Activated naive CD8-positive, alpha-beta T cell (primary cell): ENCODE results near the gene CACHD1.

Source experiments
- H3K27ac Mint-ChIP-seq: one replicate; pipeline ENCODE4 v1.8.0; 2021; ENCODE audit warnings: mixed read lengths
- H3K27me3 Mint-ChIP-seq: one replicate; pipeline ENCODE4 v1.8.0; 2021; ENCODE audit warnings: mixed read lengths
- H3K36me3 Mint-ChIP-seq: one replicate; pipeline ENCODE4 v1.8.0; 2021; ENCODE audit warnings: mixed read lengths
- H3K4me1 Mint-ChIP-seq: one replicate; pipeline ENCODE4 v1.8.0; 2021; ENCODE audit warnings: low read depth, mixed read lengths
- H3K4me3 Mint-ChIP-seq: one replicate; pipeline ENCODE4 v1.8.0; 2021; ENCODE audit warnings: mild to moderate bottlenecking, mixed read lengths
- H3K9me3 Mint-ChIP-seq: one replicate; pipeline ENCODE4 v1.8.0; 2021; ENCODE audit warnings: low read depth, mixed read lengths

CACHD1 gene

DNA sequence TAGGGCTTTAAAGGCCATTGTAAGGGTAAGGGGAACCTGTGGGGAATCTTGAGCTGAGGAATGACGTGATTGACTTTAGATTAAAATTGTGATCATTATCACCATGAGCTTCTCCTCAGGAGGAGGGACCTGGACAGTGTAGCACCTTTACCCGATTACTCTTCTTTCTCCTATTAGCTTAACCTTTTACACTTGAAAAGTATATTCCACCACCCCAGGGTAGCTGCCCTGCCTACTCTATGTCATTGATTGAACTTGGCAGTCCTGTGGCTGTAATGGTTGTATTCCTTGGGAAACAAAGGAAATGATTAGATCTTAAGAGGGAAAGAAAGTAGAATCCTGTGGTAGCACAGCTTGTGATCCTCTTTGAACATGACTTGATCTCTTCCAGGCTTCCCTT, 47.7 kb downstream of the CACHD1 start:
- no peak overlapping the region for H3K27ac Mint-ChIP-seq
- no peaks in the 10 kb centered on the region for H3K27me3 Mint-ChIP-seq
- no peaks in the 10 kb centered on the region for H3K36me3 Mint-ChIP-seq
- H3K9me3 Mint-ChIP-seq = no peaks in the 10 kb centered on the region
- H3K4me3 Mint-ChIP-seq = no peak overlapping the region
- H3K4me1 Mint-ChIP-seq = peaks cover 11% of the 10 kb centered on the region

DNA sequence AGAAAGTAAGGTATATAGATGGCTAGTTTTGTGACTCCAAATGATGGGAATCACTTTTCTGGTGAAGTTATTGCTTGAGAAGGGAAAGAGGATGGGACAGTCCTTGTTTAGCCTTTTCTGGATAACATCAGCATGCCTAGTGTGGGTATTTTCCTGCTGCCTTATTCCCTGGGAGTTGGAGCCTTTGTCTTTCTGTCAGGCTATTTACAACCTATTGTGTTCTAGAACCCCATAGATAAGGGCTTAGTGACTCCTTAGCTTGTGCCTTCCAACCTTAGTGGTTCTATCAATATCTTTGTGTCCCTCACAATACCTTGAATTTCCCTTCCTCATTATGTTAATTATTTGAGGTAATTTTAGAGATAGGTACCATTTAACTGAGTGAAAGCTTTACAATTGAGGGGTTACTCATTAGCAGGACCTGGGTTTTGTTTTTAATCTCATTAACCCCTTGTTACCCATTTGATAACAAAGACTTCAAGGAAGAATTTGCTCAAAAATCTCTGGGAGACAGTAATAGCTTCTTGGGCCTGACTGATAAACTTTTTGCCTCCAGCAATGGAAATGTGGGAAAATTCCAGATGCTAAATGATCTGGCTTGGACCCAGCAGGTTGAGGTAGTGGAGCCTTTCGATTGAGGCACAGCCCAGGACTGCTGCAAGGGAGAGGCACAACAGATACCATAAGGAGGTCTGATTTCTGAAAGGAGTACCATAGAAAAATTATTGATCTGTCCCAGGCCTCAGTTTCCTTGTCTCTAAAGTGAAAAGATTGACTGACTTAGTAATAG, 49.0 kb downstream of the CACHD1 start:
- H3K27ac Mint-ChIP-seq = no peak overlapping the region
- H3K4me3 Mint-ChIP-seq = no peak overlapping the region
- no peaks in the 10 kb centered on the region for H3K27me3 Mint-ChIP-seq
- no peaks in the 10 kb centered on the region for H3K9me3 Mint-ChIP-seq
- peaks cover 6% of the 10 kb centered on the region for H3K4me1 Mint-ChIP-seq
- H3K36me3 Mint-ChIP-seq = no peaks in the 10 kb centered on the region

DNA sequence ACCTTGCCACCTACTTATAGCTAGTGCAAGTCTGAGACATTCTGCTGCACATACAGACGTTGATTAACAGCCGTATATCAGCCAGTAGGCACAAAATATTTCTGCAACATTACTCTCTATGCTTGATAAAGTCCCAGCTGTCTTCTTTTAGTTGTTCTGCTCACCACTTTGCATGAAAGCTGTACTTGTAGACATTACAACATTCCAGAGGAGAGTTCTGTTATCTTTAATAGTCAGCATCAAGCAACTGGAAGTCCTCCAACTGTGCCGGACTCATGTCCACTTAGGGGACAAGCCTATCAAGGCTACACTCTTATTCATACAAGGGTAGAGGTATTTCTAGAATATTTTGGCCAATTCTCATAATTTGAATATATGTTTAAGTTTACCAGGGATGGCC, 50.0 kb downstream of the CACHD1 start:
- H3K4me3 Mint-ChIP-seq = no peak overlapping the region
- no peaks in the 10 kb centered on the region for H3K27me3 Mint-ChIP-seq
- H3K9me3 Mint-ChIP-seq = no peaks in the 10 kb centered on the region
- no peaks in the 10 kb centered on the region for H3K36me3 Mint-ChIP-seq
- no peak overlapping the region for H3K27ac Mint-ChIP-seq
- peaks cover 2% of the 10 kb centered on the region for H3K4me1 Mint-ChIP-seq

DNA sequence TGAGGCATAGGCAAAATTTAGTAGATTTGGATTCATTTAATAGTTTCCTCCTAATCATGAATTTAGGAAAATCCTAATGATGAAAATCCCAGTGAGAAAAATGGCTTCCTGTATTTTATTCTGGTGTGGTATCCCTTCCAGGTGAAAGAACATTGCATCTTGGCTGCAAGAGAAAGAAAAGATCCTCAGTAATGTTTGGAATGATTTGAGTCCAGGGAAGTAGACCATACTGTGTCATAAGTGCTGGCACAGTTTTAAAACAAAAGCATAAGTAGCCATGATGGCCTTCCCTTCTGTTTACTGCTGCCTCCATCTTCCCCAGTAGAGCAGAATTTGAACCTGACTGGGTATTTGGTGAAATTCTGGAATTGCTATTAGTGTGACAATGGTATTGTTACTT, 52.8 kb downstream of the CACHD1 start:
- Mint-ChIP-seq H3K36me3 (no peaks in the 10 kb centered on the region), H3K27me3 (no peaks in the 10 kb centered on the region), H3K9me3 (no peaks in the 10 kb centered on the region), H3K4me1 (peaks cover 14% of the 10 kb centered on the region), H3K27ac (no peak overlapping the region), H3K4me3 (no peak overlapping the region)

DNA sequence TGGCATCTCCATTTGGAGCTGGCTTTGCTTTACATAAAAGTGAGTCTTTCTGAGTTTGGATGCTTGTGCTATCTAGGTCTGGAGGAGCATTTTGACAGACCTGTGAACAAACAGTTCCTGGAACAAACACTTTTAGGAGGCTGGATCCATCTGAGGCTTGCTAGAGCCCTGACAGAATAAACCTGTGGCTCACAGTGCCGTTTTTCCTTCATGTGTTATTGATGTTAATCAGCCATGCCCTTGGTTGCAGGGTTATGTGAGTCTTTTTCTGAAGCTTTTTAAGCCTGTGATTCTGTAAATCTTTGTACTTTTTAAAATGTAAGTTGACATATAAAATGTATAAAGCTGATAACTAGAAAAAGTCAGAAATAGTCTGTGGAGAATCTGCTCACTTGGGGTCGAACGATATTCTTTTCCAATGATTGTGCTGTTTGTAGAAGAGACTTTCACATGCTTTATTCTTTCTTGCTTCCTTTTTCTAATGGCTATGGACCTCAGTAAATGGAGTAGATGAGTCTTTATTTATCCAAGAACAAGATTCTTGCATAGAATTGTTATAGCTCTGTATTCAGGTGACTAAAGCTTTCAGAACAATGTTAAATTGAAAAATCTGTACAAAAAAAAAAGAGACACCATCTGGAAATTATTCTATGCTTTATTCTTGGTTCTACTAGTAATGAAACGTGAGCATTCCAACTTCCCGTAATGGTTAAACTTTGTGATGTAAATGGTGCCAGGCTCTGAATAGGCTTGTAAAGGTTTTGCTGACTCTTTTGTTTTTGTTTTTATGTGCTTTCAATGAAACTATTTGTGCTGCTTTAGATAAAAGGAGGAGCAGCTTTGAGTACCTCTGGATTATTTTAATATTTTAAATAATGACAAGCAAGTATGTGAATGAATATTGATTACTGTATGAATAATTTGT, 53.7 kb downstream of the CACHD1 start:
- no peak overlapping the region for H3K4me3 Mint-ChIP-seq
- no peak overlapping the region for H3K27ac Mint-ChIP-seq
- H3K9me3 Mint-ChIP-seq = no peaks in the 10 kb centered on the region
- no peaks in the 10 kb centered on the region for H3K36me3 Mint-ChIP-seq
- H3K27me3 Mint-ChIP-seq = no peaks in the 10 kb centered on the region
- peaks cover 17% of the 10 kb centered on the region for H3K4me1 Mint-ChIP-seq

DNA sequence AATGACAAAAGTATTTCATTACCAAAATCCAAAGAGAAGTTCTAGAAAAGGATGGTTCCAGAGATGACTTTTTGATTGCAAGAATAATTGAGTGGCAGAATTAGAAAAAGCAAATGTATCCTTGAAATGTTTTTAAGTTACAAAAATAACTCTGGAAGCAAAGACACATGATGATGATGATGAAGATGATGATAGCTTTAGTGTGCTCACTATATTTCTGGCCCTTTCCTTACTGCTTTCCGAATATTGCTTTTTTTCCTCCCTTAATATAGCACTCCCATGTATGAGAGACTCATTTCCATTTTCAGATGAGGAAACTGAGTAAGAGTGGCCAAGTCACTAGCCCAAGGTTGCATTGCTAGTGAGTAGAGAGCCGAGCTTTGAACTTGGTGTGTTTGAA, 54.7 kb downstream of the CACHD1 start:
- Mint-ChIP-seq H3K9me3 (no peaks in the 10 kb centered on the region), H3K4me3 (no peak overlapping the region), H3K4me1 (peaks cover 17% of the 10 kb centered on the region), H3K36me3 (no peaks in the 10 kb centered on the region), H3K27me3 (no peaks in the 10 kb centered on the region), H3K27ac (no peak overlapping the region)

DNA sequence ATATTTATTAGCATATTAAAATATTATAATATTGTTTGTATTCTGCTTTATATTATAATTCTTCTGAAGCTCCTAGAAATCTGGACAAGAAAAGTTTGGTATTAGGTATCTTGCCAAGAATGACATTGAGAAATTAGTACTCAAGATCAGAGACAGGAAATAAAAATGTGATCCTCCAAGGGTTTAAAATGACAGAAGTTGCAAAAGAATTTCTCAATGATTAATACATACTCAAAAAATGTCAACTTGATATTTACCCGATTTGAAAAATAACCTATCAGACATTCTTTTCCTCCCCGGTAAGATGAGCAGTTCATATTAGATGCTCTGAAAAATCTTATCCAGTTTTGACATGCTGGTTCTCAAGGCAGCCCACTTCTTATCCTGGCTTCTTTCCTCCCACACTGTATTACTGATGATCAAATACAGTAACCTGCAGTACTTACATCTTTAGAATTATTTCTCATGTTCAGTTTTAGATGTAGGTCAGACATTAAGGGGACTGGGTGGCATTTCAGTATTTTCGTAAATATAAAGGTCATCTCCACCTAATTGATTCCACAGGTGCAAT, 55.3 kb downstream of the CACHD1 start:
- Mint-ChIP-seq H3K27me3 (no peaks in the 10 kb centered on the region), H3K9me3 (no peaks in the 10 kb centered on the region), H3K27ac (no peak overlapping the region), H3K4me1 (peaks cover 17% of the 10 kb centered on the region), H3K36me3 (no peaks in the 10 kb centered on the region), H3K4me3 (no peak overlapping the region)

DNA sequence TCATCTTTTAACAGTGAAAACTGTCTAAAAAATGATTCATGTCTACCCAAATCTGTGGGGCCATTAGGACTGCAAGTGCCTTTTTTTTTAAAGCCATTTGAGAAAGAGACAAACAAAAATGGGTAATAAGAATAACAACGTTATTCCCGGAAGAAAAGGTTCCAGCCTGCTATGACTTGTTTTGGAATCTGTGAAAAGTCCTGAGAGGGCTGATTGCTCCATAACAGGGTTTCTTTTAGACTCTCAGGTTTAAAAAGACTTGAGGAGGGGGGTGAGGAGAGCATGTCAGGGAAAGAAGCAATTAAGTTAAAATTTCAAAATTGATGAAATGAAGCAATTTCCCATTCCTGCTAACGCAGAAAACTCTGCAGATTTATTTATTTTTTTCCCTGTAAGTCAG, 56.4 kb downstream of the CACHD1 start:
- Mint-ChIP-seq H3K4me3 (no peak overlapping the region), H3K9me3 (no peaks in the 10 kb centered on the region), H3K27ac (no peak overlapping the region), H3K36me3 (no peaks in the 10 kb centered on the region), H3K27me3 (no peaks in the 10 kb centered on the region), H3K4me1 (peaks cover 19% of the 10 kb centered on the region)

DNA sequence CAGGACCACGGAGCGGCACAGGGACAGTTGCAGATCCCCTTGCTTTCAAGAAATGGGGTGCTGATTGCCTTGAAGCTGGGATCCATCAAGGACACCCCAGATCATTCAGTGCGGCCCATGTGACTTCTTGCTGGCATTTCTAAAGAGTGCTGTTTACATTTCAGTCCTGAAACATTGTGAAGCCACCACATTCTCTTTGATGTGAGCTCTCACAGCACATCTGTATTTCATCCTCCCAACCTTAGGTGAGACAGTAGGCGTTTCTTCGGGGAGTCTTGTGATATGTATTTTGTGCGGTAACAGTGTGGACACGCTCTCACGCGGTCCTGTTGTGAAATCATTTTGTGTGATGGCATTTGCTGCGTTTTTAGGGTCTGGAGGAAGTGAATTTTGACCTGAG, 57.2 kb downstream of the CACHD1 start:
- no peaks in the 10 kb centered on the region for H3K27me3 Mint-ChIP-seq
- no peak overlapping the region for H3K4me3 Mint-ChIP-seq
- H3K36me3 Mint-ChIP-seq = no peaks in the 10 kb centered on the region
- peaks cover 21% of the 10 kb centered on the region for H3K4me1 Mint-ChIP-seq
- H3K27ac Mint-ChIP-seq = no peak overlapping the region
- H3K9me3 Mint-ChIP-seq = no peaks in the 10 kb centered on the region

DNA sequence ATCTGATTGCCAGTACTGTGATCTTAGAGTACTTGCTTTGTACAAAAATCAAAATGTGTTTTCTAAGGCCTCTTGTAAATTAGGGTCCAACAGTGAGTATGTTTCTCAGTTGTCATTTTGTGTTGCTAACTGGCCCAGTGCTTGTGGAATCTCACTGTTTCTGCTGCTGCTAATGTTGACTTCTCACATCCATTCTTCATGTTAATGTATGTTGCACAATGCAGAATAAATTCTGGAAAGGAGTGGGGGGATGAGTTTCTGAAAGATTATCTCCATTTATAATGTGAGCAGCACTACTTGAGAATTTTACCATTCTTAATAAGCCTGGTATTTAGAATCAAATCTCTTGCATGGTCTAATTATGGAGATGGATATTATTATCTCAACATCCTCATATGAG, 57.9 kb downstream of the CACHD1 start:
- Mint-ChIP-seq H3K9me3 (no peaks in the 10 kb centered on the region), H3K27ac (no peak overlapping the region), H3K4me3 (no peak overlapping the region), H3K36me3 (peaks cover 3% of the 10 kb centered on the region), H3K4me1 (peaks cover 28% of the 10 kb centered on the region), H3K27me3 (no peaks in the 10 kb centered on the region)

DNA sequence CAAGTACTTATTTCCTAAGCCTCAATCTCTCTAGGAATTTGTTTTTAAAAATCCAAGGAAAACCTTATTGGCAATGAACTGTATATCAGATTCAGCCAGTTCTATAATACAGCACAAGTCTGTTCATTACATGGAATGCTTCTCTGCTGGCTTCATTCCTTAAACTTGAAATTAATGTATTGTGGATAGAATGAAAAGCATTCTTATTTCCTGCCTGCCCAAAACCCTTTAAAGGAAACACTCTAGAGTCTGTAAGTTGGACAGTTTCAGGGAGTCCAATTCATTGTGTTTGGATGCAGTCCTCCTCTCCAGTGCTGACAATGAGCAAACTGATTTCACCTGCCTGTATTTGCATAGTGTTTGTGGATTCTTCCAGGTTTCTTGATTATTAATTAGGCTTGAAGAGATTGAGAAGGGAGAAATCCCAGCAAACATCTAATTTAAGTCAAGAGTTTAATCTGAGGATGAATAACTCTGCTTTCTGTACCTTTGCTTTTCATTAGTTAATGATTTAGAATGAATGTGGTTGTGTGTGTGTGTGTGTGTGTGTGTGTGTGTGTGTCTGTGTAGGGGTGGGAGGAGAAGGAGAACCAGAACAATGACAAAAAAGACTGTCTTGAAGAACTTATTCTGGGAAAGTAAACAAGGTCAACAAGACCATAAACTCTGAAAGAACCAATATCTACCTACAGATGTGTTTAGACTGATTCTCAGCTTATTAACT, 61.2 kb downstream of the CACHD1 start:
- no peaks in the 10 kb centered on the region for H3K9me3 Mint-ChIP-seq
- no peak overlapping the region for H3K4me3 Mint-ChIP-seq
- no peak overlapping the region for H3K27ac Mint-ChIP-seq
- H3K27me3 Mint-ChIP-seq = no peaks in the 10 kb centered on the region
- H3K36me3 Mint-ChIP-seq = peaks cover 3% of the 10 kb centered on the region
- H3K4me1 Mint-ChIP-seq = peaks cover 23% of the 10 kb centered on the region

DNA sequence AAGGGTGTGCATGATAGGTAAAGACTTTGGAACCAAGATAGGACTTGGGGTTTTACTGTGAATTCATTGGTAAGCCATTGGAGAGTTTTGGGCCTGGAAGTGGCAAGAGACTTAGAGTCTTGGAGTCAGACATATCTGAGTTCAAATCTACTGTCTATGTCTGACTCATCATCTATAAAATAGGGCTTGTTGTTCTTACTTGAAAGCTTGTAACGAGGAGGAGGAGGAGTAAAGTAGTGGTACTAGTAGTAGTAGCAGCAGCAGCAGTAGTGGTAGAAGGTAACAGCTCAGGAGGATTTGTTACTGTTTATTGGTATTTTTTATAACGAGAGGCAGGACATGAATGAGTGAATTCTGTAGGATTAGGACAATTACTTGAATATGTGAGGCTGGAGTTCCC, 62.7 kb downstream of the CACHD1 start:
- Mint-ChIP-seq H3K4me1 (peaks cover 19% of the 10 kb centered on the region), H3K27me3 (no peaks in the 10 kb centered on the region), H3K36me3 (peaks cover 3% of the 10 kb centered on the region), H3K9me3 (no peaks in the 10 kb centered on the region), H3K4me3 (no peak overlapping the region), H3K27ac (no peak overlapping the region)

DNA sequence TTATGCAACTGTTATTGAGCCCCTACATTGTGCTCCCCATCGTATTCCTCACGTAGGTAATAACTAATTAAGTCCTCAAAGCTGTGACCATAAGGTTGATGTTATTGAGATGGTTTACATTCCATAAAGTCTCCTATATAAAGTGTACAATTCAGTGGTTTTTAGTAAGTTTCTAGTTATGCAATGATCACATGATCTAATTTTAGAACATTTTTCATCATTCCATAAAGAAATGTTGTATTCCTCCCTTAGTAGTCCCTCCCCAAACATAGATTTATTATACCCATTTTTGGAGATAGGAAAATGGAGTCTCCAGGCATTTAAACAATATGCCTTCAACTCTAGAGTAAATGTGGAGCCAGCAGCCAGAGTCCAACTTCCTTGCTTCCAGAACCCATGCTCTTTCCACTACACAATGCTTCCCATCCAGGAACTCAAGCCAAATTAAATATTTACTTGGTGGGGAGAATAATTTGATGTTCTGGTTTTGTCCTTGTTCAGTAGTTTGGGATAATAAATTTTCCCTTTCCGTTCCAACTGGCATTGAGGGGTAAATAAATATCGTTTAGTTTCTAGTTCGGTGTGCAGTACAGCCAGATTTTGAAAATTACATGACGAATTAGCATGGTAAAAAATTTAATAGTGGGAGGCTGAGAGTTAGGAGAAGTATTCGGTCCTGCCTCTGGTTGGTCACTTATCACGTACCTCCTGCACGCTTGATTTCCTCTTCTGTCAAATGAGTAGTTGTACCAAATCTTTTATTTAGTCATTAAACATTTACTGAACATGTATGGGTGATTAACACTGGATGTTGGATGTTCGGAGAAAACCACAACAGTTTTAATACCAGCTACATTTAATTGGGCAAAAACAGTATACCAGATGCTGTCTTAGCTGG, 66.3 kb downstream of the CACHD1 start:
- Mint-ChIP-seq H3K9me3 (no peaks in the 10 kb centered on the region), H3K36me3 (peaks cover 3% of the 10 kb centered on the region), H3K4me1 (peaks cover 46% of the 10 kb centered on the region), H3K27me3 (no peaks in the 10 kb centered on the region), H3K27ac (no peak overlapping the region), H3K4me3 (no peak overlapping the region)
